Smooth muscle cell (in vitro differentiated cells): Measurements from ENCODE around the gene FRYL. TPM values are rescaled to one million over a fixed set of nuclear protein-coding genes. Genes with fewer than 3 reads are reported as not detected.
A peak's percentile ranks its signal among the peaks of the same experiment; 100 is the strongest.
"Not testable (repeated sequence)": the region's sequence is repeated elsewhere in the genome, so short reads cannot be mapped to it uniquely, and the experiment has no call there.

Source experiments
- DNase-seq: peaks from one replicate; lab custom pipeline; 2025; ENCODE audit not compliant: unreplicated experiment; lab: John Stamatoyannopoulos, UW
- H2AFZ ChIP-seq: fragments of 200-600 bp; sonication (generic); 2 replicates; pipeline ENCODE4 v1.6.0; 2016; ENCODE audit warnings: antibody characterized with exemption, low read depth, mild to moderate bottlenecking
- H3F3A ChIP-seq: fragments of 200-600 bp; sonication (generic); 2 replicates; pipeline ENCODE4 v1.6.0; 2017; ENCODE audit warnings: antibody characterized with exemption, low read depth
- H3K27ac ChIP-seq: fragments of 200-600 bp; sonication (generic); 2 replicates; pipeline ENCODE4 v1.5.1; 2016; ENCODE audit warnings: low read depth, mild to moderate bottlenecking
- H3K27me3 ChIP-seq: fragments of 200-600 bp; sonication (generic); 2 replicates; pipeline ENCODE4 v1.6.1; 2016; ENCODE audit warnings: low read depth, mild to moderate bottlenecking
- H3K36me3 ChIP-seq: fragments of 200-600 bp; sonication (generic); 2 replicates; pipeline ENCODE4 v1.5.1; 2016; ENCODE audit warnings: low read depth
- H3K4me1 ChIP-seq: fragments of 200-600 bp; sonication (generic); 2 replicates; pipeline ENCODE4 v1.5.1; 2016; ENCODE audit warnings: low read depth
- H3K4me2 ChIP-seq: fragments of 200-600 bp; sonication (generic); 2 replicates; pipeline ENCODE4 v1.6.0; 2016; ENCODE audit warnings: mild to moderate bottlenecking
- H3K4me3 ChIP-seq: fragments of 200-600 bp; sonication (generic); 2 replicates; pipeline ENCODE4 v1.5.1; 2016; ENCODE audit warnings: mild to moderate bottlenecking
- H3K79me2 ChIP-seq: fragments of 200-600 bp; sonication (generic); 2 replicates; pipeline ENCODE4 v1.6.0; 2016; ENCODE audit warnings: low read depth, mild to moderate bottlenecking
- H3K9ac ChIP-seq: fragments of 200-600 bp; sonication (generic); 2 replicates; pipeline ENCODE4 v1.6.0; 2016; ENCODE audit warnings: low read depth
- H3K9me3 ChIP-seq: fragments of 200-600 bp; sonication (generic); replicated peaks from 2 replicates; pipeline ENCODE4 v1.5.1; 2016; ENCODE audit warnings: low read depth
- H4K20me1 ChIP-seq: fragments of 200-600 bp; sonication (generic); 2 replicates; pipeline ENCODE4 v1.6.0; 2016; ENCODE audit warnings: low read depth
- CTCF ChIP-seq: fragments of 200-600 bp; sonication (generic); IDR thresholded peaks from 2 replicates; pipeline ENCODE4 v1.5.1; 2017; ENCODE audit warnings: borderline replicate concordance, mild to moderate bottlenecking, antibody characterized with exemption; ENCODE audit not compliant: insufficient read depth, poor library complexity, severe bottlenecking
- WGBS: methylation state at CpG from one replicate; pipeline ENCODE4 v1.1.7; 2016; ENCODE audit warnings: low lambda C conversion rate; 5-methylcytosine and 5-hydroxymethylcytosine counted together
- polyA plus RNA-seq: library from polyadenylated mRNA; unstranded; fragments of >200 nt; fragmentation: Nextera tagmentation; extraction: Ambion mirVana; gene quantifications from 2 replicates; pipeline ENCODE4 v1.2.1, GENCODE V29; 2016
- total RNA-seq: library from RNA; depleted of rRNA; stranded (reverse); fragments of >200 nt; gene quantifications from 2 replicates; pipeline ENCODE4 v1.2.3, GENCODE V29; 2014

Gene FRYL
- total and polyA plus RNA-seq, 2 experiments from 2014 or later, result 14.9 to 56.6 TPM

- Histone ChIP-seq H3K79me2 (peaks cover 85% of the 10 kb centered on the region), H3K4me2 (no peak overlapping the region), H4K20me1 (peaks cover 72% of the 10 kb centered on the region), H3K36me3 (no peaks in the 10 kb centered on the region), H3K27me3 (no peaks in the 10 kb centered on the region), H3K9me3 (no peaks in the 10 kb centered on the region), H3K4me1 (no peaks in the 10 kb centered on the region), H2AFZ (no peak overlapping the region), H3K27ac (no peak overlapping the region), H3K4me3 (no peak overlapping the region), H3K9ac (no peak overlapping the region), H3F3A (no peaks in the 10 kb centered on the region)
- WGBS, result 98% methylated on average over 3 of the region's 3 CpGs
- TF ChIP-seq CTCF, result no peak
- DNase-seq, result no peak
These were observed 41.2 kb downstream of the FRYL start for GRCh38 chr4:48738856-48739255.

GRCh38 chr4:48728906-48729496 is 51.1 kb downstream of the FRYL start:
- not testable (repeated sequence) for H3K36me3 ChIP-seq, H3K9ac ChIP-seq, DNase-seq, H3K27me3 ChIP-seq, H3K4me2 ChIP-seq, H3K27ac ChIP-seq, H3F3A ChIP-seq, H3K9me3 ChIP-seq, H3K4me3 ChIP-seq, H2AFZ ChIP-seq, H3K4me1 ChIP-seq
- Histone ChIP-seq H4K20me1 (peaks cover 76% of the 10 kb centered on the region), H3K79me2 (peaks cover 94% of the 10 kb centered on the region)
- WGBS, result 78% methylated on average over 15 of the region's 15 CpGs

GRCh38 chr4:48727666-48728459 is 52.2 kb downstream of the FRYL start:
- no peak for DNase-seq
- no peak overlapping the region for H3K4me2 ChIP-seq
- no peak overlapping the region for H3K4me3 ChIP-seq
- no peaks in the 10 kb centered on the region for H3K9me3 ChIP-seq
- peaks cover 94% of the 10 kb centered on the region for H3K79me2 ChIP-seq
- no peak for TF ChIP-seq CTCF
- H3K27me3 ChIP-seq, result no peaks in the 10 kb centered on the region
- no peaks in the 10 kb centered on the region for H3K36me3 ChIP-seq
- peak overlapping the region; percentile 93 for H3K27ac ChIP-seq
- H3K9ac ChIP-seq, result peak overlapping the region; percentile 1
- peaks cover 4% of the 10 kb centered on the region for H3F3A ChIP-seq
- peaks cover 73% of the 10 kb centered on the region for H4K20me1 ChIP-seq
- H3K4me1 ChIP-seq, result peaks cover 7% of the 10 kb centered on the region
- H2AFZ ChIP-seq, result no peak overlapping the region
- WGBS, result 100% methylated on average over 2 of the region's 2 CpGs

GRCh38 chr4:48725414-48725813 is 54.7 kb downstream of the FRYL start:
- Histone ChIP-seq H3K4me2 (no peak overlapping the region), H3K4me3 (no peak overlapping the region), H3K27me3 (no peaks in the 10 kb centered on the region), H3K36me3 (no peaks in the 10 kb centered on the region), H3K9ac (peak overlapping the region; percentile 70), H4K20me1 (peaks cover 71% of the 10 kb centered on the region), H3K27ac (peak overlapping the region; percentile 93), H3K79me2 (peaks cover 95% of the 10 kb centered on the region), H3K4me1 (peaks cover 7% of the 10 kb centered on the region), H3F3A (peaks cover 4% of the 10 kb centered on the region), H2AFZ (no peak overlapping the region), H3K9me3 (no peaks in the 10 kb centered on the region)
- 96% methylated on average over 7 of the region's 7 CpGs for WGBS
- TF ChIP-seq CTCF, result no peak
- no peak for DNase-seq
